Epithelial cell of prostate (primary cell): Measurements from ENCODE around the gene ITGA2B.
"Not testable (repeated sequence)": the region's sequence is repeated elsewhere in the genome, so short reads cannot be mapped to it uniquely, and the experiment has no call there.

Experiments
- DNase-seq: peaks from one replicate; pipeline ENCODE4 v3.0.0-alpha.2; 2011; ENCODE audit warnings: low read depth, low spot score
- H3K27ac ChIP-seq: fragments of 450-650 bp; 2 replicates; pipeline ENCODE4 v1.5.1; 2017; ENCODE audit warnings: mild to moderate bottlenecking

Gene ITGA2B

GRCh38 chr17:44374306-44375195 is 14.9 kb downstream of the ITGA2B start:
- H3K27ac ChIP-seq = no peak overlapping the region
- DNase-seq = no peak

GRCh38 chr17:44372036-44372435 is 17.4 kb downstream of the ITGA2B start:
- H3K27ac ChIP-seq = no peak overlapping the region
- no peak for DNase-seq

GRCh38 chr17:44369414-44370023 is 19.9 kb downstream of the ITGA2B start:
- not testable (repeated sequence) for DNase-seq, H3K27ac ChIP-seq

- not testable (repeated sequence) for DNase-seq
These were observed 20.8 kb downstream of the ITGA2B start for GRCh38 chr17:44368391-44369243.

GRCh38 chr17:44367231-44367979 is 22.0 kb downstream of the ITGA2B start:
- H3K27ac ChIP-seq = no peak overlapping the region
- DNase-seq = no peak

More at GRCh38 chr17:44368391-44369243, 20.8 kb downstream of the ITGA2B start:
- not testable (repeated sequence) for H3K27ac ChIP-seq

- not testable (repeated sequence) for DNase-seq, H3K27ac ChIP-seq
These were observed 24.4 kb downstream of the ITGA2B start for GRCh38 chr17:44365051-44365450.

GRCh38 chr17:44363613-44364159 is 25.8 kb downstream of the ITGA2B start, which contains the start of gene FAM171A2:
Gene FAM171A2, minus strand, starts transcription at chr17:44363853. Its CDS starts 139 bp downstream, at chr17:44363714.
- no peak within 1 kb of the TSS for H3K27ac ChIP-seq
- no peak for DNase-seq

GRCh38 chr17:44362949-44363612 is 26.4 kb downstream of the ITGA2B start:
- DNase-seq = no peak
- H3K27ac ChIP-seq = no peak overlapping the region

- DNase-seq = no peak
- no peak overlapping the region for H3K27ac ChIP-seq
These were observed 26.9 kb downstream of the ITGA2B start for GRCh38 chr17:44362459-44362948.

- no peak overlapping the region for H3K27ac ChIP-seq
- DNase-seq = no peak
These were observed 27.9 kb downstream of the ITGA2B start for GRCh38 chr17:44361292-44362260.

GRCh38 chr17:44360826-44361225 is 28.6 kb downstream of the ITGA2B start:
- H3K27ac ChIP-seq = no peak overlapping the region
- DNase-seq = no peak

GRCh38 chr17:44360144-44360533 is 29.3 kb downstream of the ITGA2B start:
- DNase-seq = no peak
- no peak overlapping the region for H3K27ac ChIP-seq

- H3K27ac ChIP-seq = no peak overlapping the region
- no peak for DNase-seq
These were observed 29.8 kb downstream of the ITGA2B start for GRCh38 chr17:44359458-44360143.

- DNase-seq = no peak
- no peak overlapping the region for H3K27ac ChIP-seq
These were observed 30.4 kb downstream of the ITGA2B start for GRCh38 chr17:44359006-44359405.

GRCh38 chr17:44358066-44358465 is 31.4 kb downstream of the ITGA2B start:
- DNase-seq = no peak

GRCh38 chr17:44356241-44356640 is 33.2 kb downstream of the ITGA2B start:
- no peak overlapping the region for H3K27ac ChIP-seq
- DNase-seq = no peak

More at GRCh38 chr17:44358066-44358465, 31.4 kb downstream of the ITGA2B start:
- no peak overlapping the region for H3K27ac ChIP-seq

GRCh38 chr17:44355642-44356099 is 33.8 kb downstream of the ITGA2B start:
- no peak for DNase-seq
- no peak overlapping the region for H3K27ac ChIP-seq
